Stimulated activated CD4-positive, alpha-beta T cell treated with anti-CD3 and anti-CD28 coated beads, Interleukin-4, amount 100 ng/mL, for 24 hours (primary cell): ENCODE measurements around the gene CCDC150.
"Not testable (repeated sequence)": the region's sequence is repeated elsewhere in the genome, so short reads cannot be mapped to it uniquely, and the experiment has no call there.

ENCODE experiments used
- DNase-seq: peaks from one replicate; pipeline ENCODE4 v3.0.0-alpha.2; 2020

Gene CCDC150

GRCh38 chr2:196718419-196719109 lies 79.0 kb downstream of the CCDC150 start:
- DNase-seq: no peak

GRCh38 chr2:196719110-196719872 lies 79.8 kb downstream of the CCDC150 start:
- DNase-seq: no peak

- DNase-seq: no peak
Measured at GRCh38 chr2:196723571-196723970, 84.1 kb downstream of the CCDC150 start.

- no peak for DNase-seq
Measured at GRCh38 chr2:196725218-196725617, 85.7 kb downstream of the CCDC150 start.

GRCh38 chr2:196725882-196726281 lies 86.4 kb downstream of the CCDC150 start:
- DNase-seq: no peak

- DNase-seq: no peak
Measured at GRCh38 chr2:196729418-196729817, 89.9 kb downstream of the CCDC150 start.

GRCh38 chr2:196736646-196737045 lies 97.1 kb downstream of the CCDC150 start:
- DNase-seq: not testable (repeated sequence)

GRCh38 chr2:196737046-196737445 lies 97.5 kb downstream of the CCDC150 start:
- DNase-seq: no peak

- DNase-seq: no peak
Measured at GRCh38 chr2:196739031-196739430, 99.5 kb downstream of the CCDC150 start.

- no peak for DNase-seq
Measured at GRCh38 chr2:196742216-196742615, 102.7 kb downstream of the CCDC150 start.

GRCh38 chr2:196742685-196743084 lies 103.2 kb downstream of the CCDC150 start:
- DNase-seq: no peak

GRCh38 chr2:196743165-196743564 lies 103.7 kb downstream of the CCDC150 start:
- DNase-seq: no peak

- no peak for DNase-seq
Measured at GRCh38 chr2:196745711-196746110, 106.2 kb downstream of the CCDC150 start.

GRCh38 chr2:196747400-196747799 lies 107.9 kb downstream of the CCDC150 start:
- no peak for DNase-seq

- no peak for DNase-seq
Measured at GRCh38 chr2:196748123-196748522, 108.6 kb downstream of the CCDC150 start.

GRCh38 chr2:196750291-196750923 lies 110.9 kb downstream of the CCDC150 start:
- no peak for DNase-seq

- DNase-seq: peak; percentile 65
Measured at GRCh38 chr2:196750977-196751631, 111.6 kb downstream of the CCDC150 start.

GRCh38 chr2:196758474-196759377 lies 119.2 kb downstream of the CCDC150 start:
- no peak for DNase-seq

- DNase-seq: no peak
Measured at GRCh38 chr2:196759378-196759706, 119.8 kb downstream of the CCDC150 start.

- DNase-seq: no peak
Measured at GRCh38 chr2:196767101-196767500, 127.6 kb downstream of the CCDC150 start.
